C4-2B (cell line): Measurements from ENCODE around the gene SORBS2.

Source experiments
- ZFX ChIP-seq: fragments of 450-650 bp; IDR thresholded peaks from 2 replicates; pipeline ENCODE4 v1.6.1; 2017
- TF ChIP-seq, protein P1 (sequence below): fragments of 450-650 bp; conservative IDR thresholded peaks from 2 replicates; pipeline ENCODE4 v1.5.1; 2017; ENCODE audit warnings: mild to moderate bottlenecking

DNA sequence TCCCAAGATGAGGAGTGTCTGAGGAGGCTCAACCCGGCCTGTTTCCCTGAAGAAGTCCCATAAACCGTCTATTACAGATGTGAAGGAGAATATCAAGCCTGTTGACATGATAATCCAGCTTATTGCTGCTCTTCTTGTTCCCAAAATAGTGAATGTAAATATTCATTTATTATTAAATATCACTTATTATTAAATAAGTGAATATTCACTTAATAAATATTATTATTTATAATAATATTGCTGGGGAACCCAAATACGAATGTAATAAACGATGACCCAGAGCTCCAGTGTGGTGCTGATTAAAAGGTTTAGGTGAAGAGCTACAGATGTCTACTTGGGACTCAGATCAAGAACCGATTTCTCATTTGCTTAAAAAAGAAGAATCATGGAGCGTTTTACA, 23.8 kb upstream of the SORBS2 start:
- TF ChIP-seq, protein P1, sequence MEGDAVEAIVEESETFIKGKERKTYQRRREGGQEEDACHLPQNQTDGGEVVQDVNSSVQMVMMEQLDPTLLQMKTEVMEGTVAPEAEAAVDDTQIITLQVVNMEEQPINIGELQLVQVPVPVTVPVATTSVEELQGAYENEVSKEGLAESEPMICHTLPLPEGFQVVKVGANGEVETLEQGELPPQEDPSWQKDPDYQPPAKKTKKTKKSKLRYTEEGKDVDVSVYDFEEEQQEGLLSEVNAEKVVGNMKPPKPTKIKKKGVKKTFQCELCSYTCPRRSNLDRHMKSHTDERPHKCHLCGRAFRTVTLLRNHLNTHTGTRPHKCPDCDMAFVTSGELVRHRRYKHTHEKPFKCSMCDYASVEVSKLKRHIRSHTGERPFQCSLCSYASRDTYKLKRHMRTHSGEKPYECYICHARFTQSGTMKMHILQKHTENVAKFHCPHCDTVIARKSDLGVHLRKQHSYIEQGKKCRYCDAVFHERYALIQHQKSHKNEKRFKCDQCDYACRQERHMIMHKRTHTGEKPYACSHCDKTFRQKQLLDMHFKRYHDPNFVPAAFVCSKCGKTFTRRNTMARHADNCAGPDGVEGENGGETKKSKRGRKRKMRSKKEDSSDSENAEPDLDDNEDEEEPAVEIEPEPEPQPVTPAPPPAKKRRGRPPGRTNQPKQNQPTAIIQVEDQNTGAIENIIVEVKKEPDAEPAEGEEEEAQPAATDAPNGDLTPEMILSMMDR: no peak
- TF ChIP-seq ZFX: no peak
